Endothelial cell of umbilical vein (primary cell): Measurements from ENCODE around the gene LTBP1. TPM values are rescaled to one million over a fixed set of nuclear protein-coding genes. Genes with fewer than 3 reads are reported as not detected.

Experiments
- BruUV-seq: library from RNA; stranded (reverse); fragments of 400-500 nt; replicated peaks from 2 replicates; lab custom pipeline; 2021; lab: Mats Ljungman, UMichigan
- CTCF ChIA-PET: fragments of 300-600, 350-600 bp; sonication (Branson Sonifier 250); formaldehyde crosslinking; loops from one replicate; lab custom pipeline; 2021; ENCODE audit warnings: antibody characterized with exemption, inconsistent platforms; lab: Charles Lee
- POLR2A ChIA-PET: fragments of 300-600, 350-600 bp; sonication (Branson Sonifier 250); formaldehyde crosslinking; loops from one replicate; lab custom pipeline; 2021; ENCODE audit warnings: antibody characterized with exemption, inconsistent platforms; lab: Charles Lee
- DNase-seq: peaks from one replicate; pipeline ENCODE4 v3.0.0-alpha.2; 2011; ENCODE audit warnings: low read depth, low spot score
- FAIRE-seq: peaks from 2 replicates; lab custom pipeline; 2011; peaks lifted over from hg19 to GRCh38; lab: Jason Lieb, UNC
- H2AFZ ChIP-seq: 2 replicates; pipeline ENCODE4 v1.6.0; 2012; ENCODE audit warnings: low read depth, low read length, control low read depth, inconsistent platforms
- H3K27ac ChIP-seq: 2 replicates; pipeline ENCODE4 v1.5.1; 2011; ENCODE audit warnings: low read depth, mild to moderate bottlenecking, control low read depth, low read length, moderate library complexity; ENCODE audit not compliant: insufficient read depth
- H3K27me3 ChIP-seq, 2 experiments: 2 replicates each; pipeline versions ENCODE4 v1.6.0 to v1.6.1; 2011; ENCODE audit warnings: low read length in 2 of 2, mixed read lengths in 1 of 2; ENCODE audit not compliant: control insufficient read depth in 2 of 2, insufficient read depth in 2 of 2
- H3K36me3 ChIP-seq, 2 experiments: 2 replicates in 1 of 2; 3 replicates in 1 of 2; pipeline ENCODE4 v1.5.1; 2011; ENCODE audit warnings: low read length in 2 of 2, mild to moderate bottlenecking in 1 of 2, moderate library complexity in 1 of 2; ENCODE audit not compliant: control insufficient read depth in 2 of 2, insufficient read depth in 2 of 2; ENCODE audit errors: extremely low read depth in 1 of 2
- H3K4me1 ChIP-seq: 3 replicates; pipeline ENCODE4 v1.5.1; 2011; ENCODE audit warnings: mild to moderate bottlenecking, low read length; ENCODE audit not compliant: control insufficient read depth, insufficient read depth; ENCODE audit errors: extremely low read depth
- H3K4me2 ChIP-seq: 2 replicates; pipeline ENCODE4 v1.6.1; 2011; ENCODE audit warnings: low read length, control low read depth, mixed read lengths; ENCODE audit not compliant: insufficient read depth
- H3K4me3 ChIP-seq, 3 experiments: fragments of 200-600 bp in 1 of 3; sonication (generic), shearing (Covaris generic) in 1 of 3; replicated peaks in 1 of 3; 2 replicates each; pipeline ENCODE4 v1.5.1; 2011 to 2016; ENCODE audit warnings: control low read depth in 3 of 3, low read length in 3 of 3, mild to moderate bottlenecking in 2 of 3, inconsistent platforms in 1 of 3, low read depth in 1 of 3, moderate library complexity in 1 of 3; ENCODE audit not compliant: insufficient read depth in 1 of 3
- H3K79me2 ChIP-seq: 2 replicates; pipeline ENCODE4 v1.6.0; 2012; ENCODE audit warnings: low read length, inconsistent platforms; ENCODE audit not compliant: control insufficient read depth, insufficient read depth
- H3K9ac ChIP-seq: replicated peaks from 2 replicates; pipeline ENCODE3; 2011; ENCODE audit warnings: low read length, control low read depth; ENCODE audit not compliant: insufficient read depth; ENCODE audit errors: extremely low read depth
- H3K9me1 ChIP-seq: replicated peaks from 3 replicates; pipeline ENCODE4 v1.6.0; 2011; ENCODE audit warnings: mild to moderate bottlenecking, low read length; ENCODE audit not compliant: control insufficient read depth, insufficient read depth; ENCODE audit errors: extremely low read depth
- H3K9me3 ChIP-seq: replicated peaks from 2 replicates; pipeline ENCODE4 v1.5.1; 2012; ENCODE audit warnings: low read length, inconsistent platforms; ENCODE audit not compliant: control insufficient read depth, insufficient read depth
- H4K20me1 ChIP-seq: replicated peaks from 2 replicates; pipeline ENCODE3; 2011; ENCODE audit warnings: mild to moderate bottlenecking, low read length; ENCODE audit not compliant: control insufficient read depth, insufficient read depth; ENCODE audit errors: extremely low read depth
- EZH2 ChIP-seq: IDR thresholded peaks from 2 replicates; pipeline ENCODE4 v1.6.1; 2012; ENCODE audit warnings: borderline replicate concordance, low read depth, mild to moderate bottlenecking, moderate library complexity, low read length, inconsistent platforms; ENCODE audit not compliant: severe bottlenecking
- FOS ChIP-seq: IDR thresholded peaks from 2 replicates; pipeline ENCODE4 v1.6.1; 2011; ENCODE audit warnings: mild to moderate bottlenecking, low read length, moderate library complexity, borderline replicate concordance; ENCODE audit not compliant: insufficient read depth
- GATA2 ChIP-seq: IDR thresholded peaks from 2 replicates; pipeline ENCODE4 v1.7.0; 2011; ENCODE audit warnings: low read depth, mild to moderate bottlenecking, moderate library complexity, mixed read lengths, low read length; ENCODE audit not compliant: insufficient read length, insufficient read depth
- JUN ChIP-seq: IDR thresholded peaks from 2 replicates; pipeline ENCODE4 v1.6.1; 2011; ENCODE audit warnings: borderline replicate concordance, low read depth; ENCODE audit not compliant: insufficient read length, insufficient read depth
- MAX ChIP-seq: IDR thresholded peaks from 2 replicates; pipeline ENCODE4 v1.6.1; 2011; ENCODE audit not compliant: insufficient read depth, insufficient read length
- MYC ChIP-seq: IDR thresholded peaks from one replicate; pipeline ENCODE4 v1.6.1; 2011; ENCODE audit warnings: mild to moderate bottlenecking, low read depth, low read length
- POLR2A ChIP-seq: IDR thresholded peaks from 2 replicates; pipeline ENCODE4 v1.6.1; 2012; ENCODE audit warnings: low read depth, mild to moderate bottlenecking, control low read depth, low read length
- POLR2AphosphoS5 ChIP-seq: IDR thresholded peaks from 2 replicates; pipeline ENCODE4 v1.6.1; 2012; ENCODE audit warnings: low read depth, mild to moderate bottlenecking, control low read depth, low read length, moderate library complexity; ENCODE audit not compliant: insufficient read depth
- dilution Hi-C: fragments of 300-500 bp; cut with MboI; formaldehyde crosslinking; loops from one replicate; pipeline ENCODE4 v1.15.0; 2019; ENCODE audit warnings: low sequenced_read_pairs; ENCODE audit not compliant: extremely low pct_ligation_motif_present
- intact Hi-C: fragments of 100-400 bp; cut with micrococcal nuclease; formaldehyde crosslinking; loops from one replicate; pipeline ENCODE4 v1.10.0; 2022
- polyA plus RNA-seq, 4 experiments: library from polyadenylated mRNA; depleted of rRNA in 3 of 4; stranded (reverse) in 3 of 4; unstranded in 1 of 4; fragments of >200 nt; gene quantifications; 2 replicates each; pipeline versions ENCODE4 v1.2.1 to v1.2.3, GENCODE V29; 2011 to 2012; ENCODE audit warnings: missing spikeins in 1 of 4
- total RNA-seq: library from RNA; stranded (reverse); gene quantifications from 2 replicates; pipeline ENCODE4 v1.2.3, GENCODE V29; 2021
- TF ChIP-seq, protein P1 (sequence below), 2 donors: IDR thresholded peaks; 1 replicate in 1 of 2; 2 replicates in 1 of 2; pipeline ENCODE4 v1.5.1; 2011; ENCODE audit warnings: low read length in 2 of 2, mild to moderate bottlenecking in 2 of 2, moderate library complexity in 2 of 2, control low read depth in 1 of 2, inconsistent platforms in 1 of 2, low read depth in 1 of 2; ENCODE audit not compliant: insufficient read depth in 1 of 2; ENCODE audit errors: extremely low read depth in 1 of 2

The LTBP1 gene
- total and polyA plus RNA-seq, 2 donors (not counting 3 experiments of a cell fraction or from before 2014, with no cell fraction given): 57.4 to 68.2 TPM

- no peaks in the 10 kb centered on the region for H3K27me3 ChIP-seq
- H3K27ac ChIP-seq: no peak overlapping the region
- H2AFZ ChIP-seq: no peak overlapping the region
- intact Hi-C loops: no loop called here
- no peak overlapping the region for H3K9ac ChIP-seq
- dilution Hi-C loops: no loop called here
- no peak for DNase-seq
- no peak for TF ChIP-seq MYC
- TF ChIP-seq POLR2AphosphoS5: no peak
- no peak for TF ChIP-seq EZH2
- no peak for TF ChIP-seq POLR2A
- TF ChIP-seq GATA2: no peak
- no peak for TF ChIP-seq MAX
- no peak for TF ChIP-seq FOS
- no peak for TF ChIP-seq JUN
- TF ChIP-seq, protein P1, sequence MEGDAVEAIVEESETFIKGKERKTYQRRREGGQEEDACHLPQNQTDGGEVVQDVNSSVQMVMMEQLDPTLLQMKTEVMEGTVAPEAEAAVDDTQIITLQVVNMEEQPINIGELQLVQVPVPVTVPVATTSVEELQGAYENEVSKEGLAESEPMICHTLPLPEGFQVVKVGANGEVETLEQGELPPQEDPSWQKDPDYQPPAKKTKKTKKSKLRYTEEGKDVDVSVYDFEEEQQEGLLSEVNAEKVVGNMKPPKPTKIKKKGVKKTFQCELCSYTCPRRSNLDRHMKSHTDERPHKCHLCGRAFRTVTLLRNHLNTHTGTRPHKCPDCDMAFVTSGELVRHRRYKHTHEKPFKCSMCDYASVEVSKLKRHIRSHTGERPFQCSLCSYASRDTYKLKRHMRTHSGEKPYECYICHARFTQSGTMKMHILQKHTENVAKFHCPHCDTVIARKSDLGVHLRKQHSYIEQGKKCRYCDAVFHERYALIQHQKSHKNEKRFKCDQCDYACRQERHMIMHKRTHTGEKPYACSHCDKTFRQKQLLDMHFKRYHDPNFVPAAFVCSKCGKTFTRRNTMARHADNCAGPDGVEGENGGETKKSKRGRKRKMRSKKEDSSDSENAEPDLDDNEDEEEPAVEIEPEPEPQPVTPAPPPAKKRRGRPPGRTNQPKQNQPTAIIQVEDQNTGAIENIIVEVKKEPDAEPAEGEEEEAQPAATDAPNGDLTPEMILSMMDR (IDR thresholded peaks at IDR 0.05; ENCODE audit: extremely low read depth in 1 of 2, insufficient read depth in 1 of 2, low read depth in 1 of 2, low read length in 2 of 2): no peak
- BruUV-seq: no TSS peak
- no peaks in the 10 kb centered on the region for H3K9me1 ChIP-seq
- H3K4me2 ChIP-seq: no peak overlapping the region
- H4K20me1 ChIP-seq: no peaks in the 10 kb centered on the region
- no peak overlapping the region for H3K4me3 ChIP-seq
- no peaks in the 10 kb centered on the region for H3K4me1 ChIP-seq
- H3K79me2 ChIP-seq: no peaks in the 10 kb centered on the region
- FAIRE-seq: no peak
- H3K36me3 ChIP-seq: no peaks in the 10 kb centered on the region
- no peaks in the 10 kb centered on the region for H3K9me3 ChIP-seq
- ChIA-PET POLR2A (no interaction called here), CTCF (no interaction called here)
Observed at GRCh38 chr2:33392366-33392765, 445.6 kb downstream of the LTBP1 start.
